D721Med (cell line): ENCODE data around the gene CAVIN3.
A peak's percentile ranks its signal among the peaks of the same experiment; 100 is the strongest.

Experiments
- DNase-seq: peaks from one replicate; pipeline ENCODE4 v3.0.0; 2011; ENCODE audit warnings: low spot score; ENCODE audit not compliant: insufficient read length
- FAIRE-seq: peaks from 2 replicates; lab custom pipeline; 2011; peaks lifted over from hg19 to GRCh38; lab: Jason Lieb, UNC
- CTCF ChIP-seq: IDR thresholded peaks from 2 replicates; pipeline ENCODE4 v1.5.1; 2012; ENCODE audit warnings: mild to moderate bottlenecking, control low read depth; ENCODE audit not compliant: insufficient read depth; ENCODE audit errors: missing control alignments

CAVIN3 gene

GRCh38 chr11:6319001-6319703 is 1.1 kb downstream of the CAVIN3 start:
- DNase-seq = no peak
- no peak for FAIRE-seq
- no peak for TF ChIP-seq CTCF

GRCh38 chr11:6318204-6318603 is 2.1 kb downstream of the CAVIN3 start:
- no peak for TF ChIP-seq CTCF
- no peak for FAIRE-seq
- no peak for DNase-seq

- FAIRE-seq = no peak
- DNase-seq = no peak
- peak; percentile 66 for TF ChIP-seq CTCF
Measured at GRCh38 chr11:6315811-6316425, 4.4 kb downstream of the CAVIN3 start.

- no peak for TF ChIP-seq CTCF
- FAIRE-seq (no peak), DNase-seq (no peak)
Measured at GRCh38 chr11:6312106-6312505, 8.2 kb downstream of the CAVIN3 start.

GRCh38 chr11:6307876-6308275 is 12.4 kb downstream of the CAVIN3 start:
- no peak for TF ChIP-seq CTCF
- no peak for DNase-seq
- no peak for FAIRE-seq

- TF ChIP-seq CTCF = no peak
- no peak for DNase-seq
- FAIRE-seq = no peak
Measured at GRCh38 chr11:6305297-6305696, 15.0 kb downstream of the CAVIN3 start.

GRCh38 chr11:6303661-6304060 is 16.6 kb downstream of the CAVIN3 start:
- DNase-seq (no peak), FAIRE-seq (no peak)
- TF ChIP-seq CTCF = no peak
